22Rv1 (cell line): ENCODE data around the gene CDK5.

Experiments used
- H3K27ac ChIP-seq: fragments of 450-650 bp; 2 replicates; pipeline ENCODE4 v1.5.1; 2017
- ZFX ChIP-seq: fragments of 450-650 bp; IDR thresholded peaks from 2 replicates; pipeline ENCODE4 v1.6.1; 2017; ENCODE audit warnings: antibody characterized with exemption, borderline replicate concordance
- TF ChIP-seq, protein P1 (sequence below): fragments of 450-650 bp; IDR thresholded peaks from 2 replicates; pipeline ENCODE4 v1.5.1; 2017; ENCODE audit warnings: mild to moderate bottlenecking

Gene CDK5

GRCh38 chr7:151099486-151100211 lies 42.0 kb upstream of the CDK5 start:
- TF ChIP-seq ZFX = no peak
- TF ChIP-seq, protein P1, sequence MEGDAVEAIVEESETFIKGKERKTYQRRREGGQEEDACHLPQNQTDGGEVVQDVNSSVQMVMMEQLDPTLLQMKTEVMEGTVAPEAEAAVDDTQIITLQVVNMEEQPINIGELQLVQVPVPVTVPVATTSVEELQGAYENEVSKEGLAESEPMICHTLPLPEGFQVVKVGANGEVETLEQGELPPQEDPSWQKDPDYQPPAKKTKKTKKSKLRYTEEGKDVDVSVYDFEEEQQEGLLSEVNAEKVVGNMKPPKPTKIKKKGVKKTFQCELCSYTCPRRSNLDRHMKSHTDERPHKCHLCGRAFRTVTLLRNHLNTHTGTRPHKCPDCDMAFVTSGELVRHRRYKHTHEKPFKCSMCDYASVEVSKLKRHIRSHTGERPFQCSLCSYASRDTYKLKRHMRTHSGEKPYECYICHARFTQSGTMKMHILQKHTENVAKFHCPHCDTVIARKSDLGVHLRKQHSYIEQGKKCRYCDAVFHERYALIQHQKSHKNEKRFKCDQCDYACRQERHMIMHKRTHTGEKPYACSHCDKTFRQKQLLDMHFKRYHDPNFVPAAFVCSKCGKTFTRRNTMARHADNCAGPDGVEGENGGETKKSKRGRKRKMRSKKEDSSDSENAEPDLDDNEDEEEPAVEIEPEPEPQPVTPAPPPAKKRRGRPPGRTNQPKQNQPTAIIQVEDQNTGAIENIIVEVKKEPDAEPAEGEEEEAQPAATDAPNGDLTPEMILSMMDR = no peak
- H3K27ac ChIP-seq = 0 out of 2 replicates have a peak overlapping the region, but pooled peaks have one; percentile 10

GRCh38 chr7:151095828-151096475 lies 38.3 kb upstream of the CDK5 start:
- no peak overlapping the region for H3K27ac ChIP-seq
- TF ChIP-seq, protein P1 = no peak
- TF ChIP-seq ZFX = no peak

- TF ChIP-seq, protein P1 = no peak
- no peak for TF ChIP-seq ZFX
Observed at GRCh38 chr7:151095123-151095797, 37.6 kb upstream of the CDK5 start.

DNA sequence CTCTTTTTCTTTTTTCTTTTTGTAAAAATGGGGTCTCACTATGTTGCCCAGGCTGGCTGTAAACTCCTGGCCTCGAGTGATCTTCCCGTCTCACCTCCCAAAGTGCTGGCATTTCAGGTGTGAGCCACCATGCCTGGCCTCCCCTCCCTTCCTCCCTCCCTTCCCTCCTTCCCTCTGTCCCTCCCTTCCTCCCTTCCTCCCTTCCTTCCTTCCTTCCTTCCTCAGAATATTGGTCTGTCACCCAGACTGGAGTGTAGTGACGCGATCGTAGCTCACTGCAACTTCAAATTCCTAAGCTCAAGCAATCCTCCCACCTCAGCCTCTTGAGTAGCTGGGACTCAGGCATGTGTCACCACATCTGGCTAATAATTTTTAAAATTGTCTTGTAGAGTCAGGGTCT lies 37.0 kb upstream of the CDK5 start:
- no peak overlapping the region for H3K27ac ChIP-seq
- no peak for TF ChIP-seq ZFX
- TF ChIP-seq, protein P1 = no peak

More at GRCh38 chr7:151095123-151095797, 37.6 kb upstream of the CDK5 start:
- no peak overlapping the region for H3K27ac ChIP-seq

DNA sequence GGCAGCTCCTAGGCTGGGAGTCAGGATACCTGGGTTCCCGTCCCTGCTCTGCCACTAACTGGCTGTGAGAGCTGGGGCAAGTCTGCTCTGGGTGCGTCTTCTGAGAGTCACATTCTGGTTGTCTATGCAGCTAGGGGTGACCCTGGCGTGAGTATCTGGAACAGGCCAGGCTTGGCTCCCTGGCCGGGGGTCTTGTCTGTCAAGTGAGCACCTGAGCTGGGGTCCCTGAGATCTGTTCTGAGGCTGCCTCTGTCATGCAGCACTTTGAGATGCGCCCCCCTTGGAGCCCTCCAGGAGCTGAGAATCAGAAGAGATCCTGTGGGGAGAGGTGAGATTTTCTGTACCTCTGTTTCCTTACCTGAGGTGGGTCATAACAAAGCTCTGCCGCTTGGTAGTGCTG lies 36.1 kb upstream of the CDK5 start:
- no peak for TF ChIP-seq ZFX
- TF ChIP-seq, protein P1 = no peak
- no peak overlapping the region for H3K27ac ChIP-seq

- peak overlapping the region; percentile 1; the same call in 1 of the 2 replicates for H3K27ac ChIP-seq
- no peak for TF ChIP-seq ZFX
- TF ChIP-seq, protein P1 = no peak
Observed at GRCh38 chr7:151091988-151092387, 34.3 kb upstream of the CDK5 start.
